Hepatocyte (in vitro differentiated cells): ENCODE measurements around the gene NANS. TPM values are rescaled to one million over a fixed set of nuclear protein-coding genes. Genes with fewer than 3 reads are reported as not detected.

Source experiments
- DNase-seq: peaks from one replicate; pipeline ENCODE4 v3.0.0-alpha.2; 2016; ENCODE audit warnings: low spot score
- H2AFZ ChIP-seq: fragments of 200-600 bp; sonication (generic); 2 replicates; pipeline ENCODE4 v1.6.0; 2016; ENCODE audit warnings: antibody characterized with exemption, mild to moderate bottlenecking
- H3K27ac ChIP-seq: fragments of 200-600 bp; sonication (generic); 2 replicates; pipeline ENCODE4 v1.5.1; 2016; ENCODE audit warnings: mild to moderate bottlenecking
- H3K27me3 ChIP-seq: fragments of 200-600 bp; sonication (generic); 2 replicates; pipeline ENCODE4 v1.6.1; 2016
- H3K36me3 ChIP-seq: fragments of 200-600 bp; sonication (generic); replicated peaks from 2 replicates; pipeline ENCODE4 v1.5.1; 2016; ENCODE audit warnings: low read depth; ENCODE audit not compliant: insufficient read depth
- H3K4me1 ChIP-seq: fragments of 200-600 bp; sonication (generic); 2 replicates; pipeline ENCODE4 v1.5.1; 2016; ENCODE audit warnings: mild to moderate bottlenecking, moderate library complexity; ENCODE audit not compliant: insufficient read depth
- H3K4me2 ChIP-seq: fragments of 200-600 bp; sonication (generic); 2 replicates; pipeline ENCODE4 v1.6.0; 2016
- H3K4me3 ChIP-seq: fragments of 200-600 bp; sonication (generic); 2 replicates; pipeline ENCODE4 v1.5.1; 2016; ENCODE audit warnings: mild to moderate bottlenecking
- H3K79me2 ChIP-seq: fragments of 200-600 bp; sonication (generic); 2 replicates; pipeline ENCODE4 v1.6.0; 2017; ENCODE audit warnings: mild to moderate bottlenecking
- H3K9me2 ChIP-seq: fragments of 200-600 bp; sonication (generic); replicated peaks from 2 replicates; pipeline ENCODE4 v1.6.0; 2017; ENCODE audit warnings: mild to moderate bottlenecking; ENCODE audit not compliant: insufficient read depth
- H3K9me3 ChIP-seq: fragments of 200-600 bp; sonication (generic); 2 replicates; pipeline ENCODE4 v1.5.1; 2016; ENCODE audit warnings: low read depth, mild to moderate bottlenecking
- H4K20me1 ChIP-seq: fragments of 200-600 bp; sonication (generic); 2 replicates; pipeline ENCODE4 v1.6.0; 2016; ENCODE audit warnings: mild to moderate bottlenecking; ENCODE audit not compliant: insufficient read depth, poor library complexity, severe bottlenecking
- CTCF ChIP-seq: fragments of 200-600 bp; sonication (generic); IDR thresholded peaks from 2 replicates; pipeline ENCODE4 v1.5.1; 2016; ENCODE audit warnings: antibody characterized with exemption, mild to moderate bottlenecking; ENCODE audit not compliant: poor library complexity
- EZH2 ChIP-seq: fragments of 200-600 bp; sonication (generic); IDR thresholded peaks from 2 replicates; pipeline ENCODE4 v1.6.1; 2016; ENCODE audit warnings: antibody characterized with exemption, mild to moderate bottlenecking, borderline replicate concordance
- EZH2phosphoT487 ChIP-seq: fragments of 200-600 bp; sonication (generic); IDR thresholded peaks from one replicate; pipeline ENCODE4 v1.6.1; 2018; ENCODE audit warnings: antibody characterized with exemption, mild to moderate bottlenecking, low read depth, moderate library complexity; ENCODE audit not compliant: unreplicated experiment, severe bottlenecking
- WGBS: methylation state at CpG from one replicate; pipeline ENCODE4 v1.1.6; 2016; ENCODE audit warnings: low lambda C conversion rate; ENCODE audit errors: missing lambda C conversion rate; 5-methylcytosine and 5-hydroxymethylcytosine counted together
- polyA plus RNA-seq: library from polyadenylated mRNA; unstranded; fragments of >200 nt; fragmentation: Nextera tagmentation; extraction: Ambion mirVana; gene quantifications from 2 replicates; pipeline ENCODE4 v1.2.1, GENCODE V29; 2016
- total RNA-seq: library from RNA; depleted of rRNA; stranded (reverse); fragments of >200 nt; gene quantifications from 2 replicates; pipeline ENCODE4 v1.2.3, GENCODE V29; 2014

NANS gene
- total and polyA plus RNA-seq, 2 experiments from 2014 or later: 62.9 to 88.8 TPM

DNA sequence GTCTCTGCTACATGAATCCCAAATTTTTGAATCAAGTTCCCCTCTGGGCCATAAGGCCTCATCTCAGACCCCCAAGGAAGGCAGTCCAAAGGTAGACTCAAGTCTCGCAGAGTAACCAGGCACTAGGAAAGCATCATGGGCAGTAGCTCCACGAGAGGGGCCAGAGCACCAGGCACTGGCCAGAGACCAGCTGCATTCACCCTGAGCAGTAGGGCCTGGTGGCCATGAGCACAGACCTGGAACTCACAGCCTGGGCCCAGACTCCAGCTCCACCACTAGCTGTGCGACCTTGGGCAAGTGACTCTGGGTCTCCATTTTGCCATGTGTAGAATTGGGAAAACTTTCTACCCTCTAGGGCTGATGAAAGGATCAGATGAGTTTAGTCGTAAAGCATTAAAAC, 28.5 kb downstream of the NANS start:
- Histone ChIP-seq H3K4me2 (no peak overlapping the region), H3K79me2 (no peaks in the 10 kb centered on the region), H3K9me3 (no peaks in the 10 kb centered on the region), H3K9me2 (no peaks in the 10 kb centered on the region), H3K36me3 (no peaks in the 10 kb centered on the region), H3K4me1 (no peaks in the 10 kb centered on the region), H3K4me3 (no peak overlapping the region), H2AFZ (no peak overlapping the region), H3K27me3 (no peaks in the 10 kb centered on the region), H3K27ac (no peak overlapping the region), H4K20me1 (no peaks in the 10 kb centered on the region)
- no peak for DNase-seq
- 87% methylated on average over 4 of the region's 4 CpGs for WGBS
- TF ChIP-seq EZH2: no peak
- no peak for TF ChIP-seq CTCF
- no peak for TF ChIP-seq EZH2phosphoT487

DNA sequence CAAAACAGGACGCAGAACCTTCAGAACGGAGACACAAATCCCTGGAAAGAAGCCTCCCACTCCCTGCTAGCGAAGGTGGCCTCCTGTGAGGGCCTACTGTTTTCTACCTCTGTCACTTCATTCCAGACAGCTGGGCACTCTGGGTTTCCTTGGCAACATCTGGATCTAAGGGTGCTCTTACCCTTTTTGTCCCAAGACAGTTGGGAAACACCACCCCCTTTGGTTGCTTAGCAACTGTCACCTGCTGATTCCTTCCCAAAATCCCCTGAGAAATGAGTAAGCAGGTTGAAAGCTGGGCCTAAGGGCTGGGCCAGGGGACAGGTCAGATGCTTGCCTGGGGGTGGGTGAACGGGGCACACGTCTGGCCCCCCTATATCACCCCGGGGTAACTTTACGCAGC, 29.4 kb downstream of the NANS start:
- Histone ChIP-seq H3K79me2 (no peaks in the 10 kb centered on the region), H3K4me3 (no peak overlapping the region), H3K9me3 (no peaks in the 10 kb centered on the region), H3K27me3 (no peaks in the 10 kb centered on the region), H3K27ac (no peak overlapping the region), H3K9me2 (no peaks in the 10 kb centered on the region), H4K20me1 (no peaks in the 10 kb centered on the region), H3K4me1 (no peaks in the 10 kb centered on the region), H3K4me2 (no peak overlapping the region), H3K36me3 (no peaks in the 10 kb centered on the region), H2AFZ (no peak overlapping the region)
- TF ChIP-seq CTCF (no peak), EZH2 (no peak), EZH2phosphoT487 (no peak)
- WGBS: 70% methylated on average over 6 of the region's 7 CpGs
- no peak for DNase-seq

DNA sequence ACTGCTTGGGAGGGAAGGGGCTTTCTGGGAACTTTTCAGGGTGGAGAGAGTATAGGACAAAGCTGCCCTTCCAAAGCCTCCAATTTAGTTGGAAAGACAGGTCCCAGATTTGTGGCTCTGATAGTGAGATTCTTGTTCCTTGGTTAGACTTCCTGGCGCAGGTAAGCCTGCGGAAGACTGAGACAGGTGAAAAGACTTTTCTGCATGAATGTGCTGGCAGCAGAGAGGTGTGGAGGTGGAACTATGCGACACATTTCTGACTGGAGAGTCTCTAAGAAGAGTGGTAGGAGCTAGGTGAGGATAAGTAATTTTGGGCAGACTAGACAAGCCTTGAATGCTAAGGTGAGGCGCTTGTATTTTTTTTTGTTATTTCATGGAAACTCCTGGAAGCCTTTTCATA, 29.9 kb downstream of the NANS start:
- Histone ChIP-seq H3K4me2 (no peak overlapping the region), H3K27me3 (no peaks in the 10 kb centered on the region), H3K79me2 (no peaks in the 10 kb centered on the region), H3K4me3 (no peak overlapping the region), H2AFZ (no peak overlapping the region), H3K27ac (no peak overlapping the region), H3K36me3 (no peaks in the 10 kb centered on the region), H3K4me1 (no peaks in the 10 kb centered on the region), H3K9me2 (no peaks in the 10 kb centered on the region), H4K20me1 (no peaks in the 10 kb centered on the region), H3K9me3 (no peaks in the 10 kb centered on the region)
- TF ChIP-seq EZH2phosphoT487 (no peak), CTCF (no peak), EZH2 (no peak)
- 94% methylated on average over 4 of the region's 4 CpGs for WGBS
- no peak for DNase-seq
